PFSK-1 (cell line): ENCODE measurements around the gene RTN4RL1.

Experiments used
- FOXP2 ChIP-seq: optimal IDR thresholded peaks from 2 replicates; pipeline ENCODE3; 2011; ENCODE audit warnings: borderline replicate concordance, control low read depth, inconsistent platforms; ENCODE audit not compliant: insufficient read depth; ENCODE audit errors: extremely low read length, extremely low read depth
- POLR2AphosphoS5 ChIP-seq: IDR thresholded peaks from 2 replicates; pipeline ENCODE4 v1.6.1; 2012; ENCODE audit warnings: low read depth, mild to moderate bottlenecking, control low read depth, low read length, moderate library complexity
- SIN3A ChIP-seq: IDR thresholded peaks from 2 replicates; pipeline ENCODE4 v1.6.1; 2012; ENCODE audit warnings: mild to moderate bottlenecking, low read length, moderate library complexity, borderline replicate concordance; ENCODE audit not compliant: insufficient read depth
- TAF1 ChIP-seq: IDR thresholded peaks from 2 replicates; pipeline ENCODE4 v1.6.1; 2012; ENCODE audit warnings: low read length, control low read depth, borderline replicate concordance; ENCODE audit not compliant: insufficient read depth
- TF ChIP-seq, protein P1 (sequence below), 2 experiments: IDR thresholded peaks; 2 replicates each; pipeline versions ENCODE4 v1.6.1 to v1.8.0; 2011 to 2012; ENCODE audit warnings: low read depth in 2 of 2, low read length in 2 of 2, control low read depth in 1 of 2, inconsistent platforms in 1 of 2, mild to moderate bottlenecking in 1 of 2, moderate library complexity in 1 of 2; ENCODE audit not compliant: insufficient read depth in 1 of 2

Gene RTN4RL1

DNA sequence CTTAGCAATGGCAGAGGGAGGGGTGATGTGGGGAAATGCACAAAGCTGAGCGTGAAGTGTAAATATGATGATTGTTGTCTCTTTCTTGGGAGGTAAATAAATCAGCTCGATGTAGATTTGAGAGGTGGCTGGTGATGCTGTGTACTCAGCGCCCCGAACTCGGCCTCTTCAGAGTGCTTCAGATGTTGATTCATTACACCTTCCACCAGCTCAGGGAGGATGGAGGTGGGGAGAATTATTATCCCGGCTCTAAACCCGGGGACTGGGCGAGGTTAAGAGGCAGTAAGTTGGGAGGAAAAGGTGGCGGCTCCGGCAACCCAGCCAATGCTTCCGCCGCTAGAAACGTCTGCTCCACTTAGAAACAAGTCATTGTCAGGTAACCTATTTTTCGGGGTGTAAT, 108.8 kb downstream of the RTN4RL1 start:
- no peak for TF ChIP-seq TAF1
- TF ChIP-seq SIN3A = no peak
- TF ChIP-seq POLR2AphosphoS5 = no peak
- no peak for TF ChIP-seq FOXP2
- TF ChIP-seq, protein P1, sequence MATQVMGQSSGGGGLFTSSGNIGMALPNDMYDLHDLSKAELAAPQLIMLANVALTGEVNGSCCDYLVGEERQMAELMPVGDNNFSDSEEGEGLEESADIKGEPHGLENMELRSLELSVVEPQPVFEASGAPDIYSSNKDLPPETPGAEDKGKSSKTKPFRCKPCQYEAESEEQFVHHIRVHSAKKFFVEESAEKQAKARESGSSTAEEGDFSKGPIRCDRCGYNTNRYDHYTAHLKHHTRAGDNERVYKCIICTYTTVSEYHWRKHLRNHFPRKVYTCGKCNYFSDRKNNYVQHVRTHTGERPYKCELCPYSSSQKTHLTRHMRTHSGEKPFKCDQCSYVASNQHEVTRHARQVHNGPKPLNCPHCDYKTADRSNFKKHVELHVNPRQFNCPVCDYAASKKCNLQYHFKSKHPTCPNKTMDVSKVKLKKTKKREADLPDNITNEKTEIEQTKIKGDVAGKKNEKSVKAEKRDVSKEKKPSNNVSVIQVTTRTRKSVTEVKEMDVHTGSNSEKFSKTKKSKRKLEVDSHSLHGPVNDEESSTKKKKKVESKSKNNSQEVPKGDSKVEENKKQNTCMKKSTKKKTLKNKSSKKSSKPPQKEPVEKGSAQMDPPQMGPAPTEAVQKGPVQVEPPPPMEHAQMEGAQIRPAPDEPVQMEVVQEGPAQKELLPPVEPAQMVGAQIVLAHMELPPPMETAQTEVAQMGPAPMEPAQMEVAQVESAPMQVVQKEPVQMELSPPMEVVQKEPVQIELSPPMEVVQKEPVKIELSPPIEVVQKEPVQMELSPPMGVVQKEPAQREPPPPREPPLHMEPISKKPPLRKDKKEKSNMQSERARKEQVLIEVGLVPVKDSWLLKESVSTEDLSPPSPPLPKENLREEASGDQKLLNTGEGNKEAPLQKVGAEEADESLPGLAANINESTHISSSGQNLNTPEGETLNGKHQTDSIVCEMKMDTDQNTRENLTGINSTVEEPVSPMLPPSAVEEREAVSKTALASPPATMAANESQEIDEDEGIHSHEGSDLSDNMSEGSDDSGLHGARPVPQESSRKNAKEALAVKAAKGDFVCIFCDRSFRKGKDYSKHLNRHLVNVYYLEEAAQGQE (IDR thresholded peaks at IDR 0.05; ENCODE audit: insufficient read depth in 1 of 2, low read depth in 2 of 2, low read length in 2 of 2) = no peak

DNA sequence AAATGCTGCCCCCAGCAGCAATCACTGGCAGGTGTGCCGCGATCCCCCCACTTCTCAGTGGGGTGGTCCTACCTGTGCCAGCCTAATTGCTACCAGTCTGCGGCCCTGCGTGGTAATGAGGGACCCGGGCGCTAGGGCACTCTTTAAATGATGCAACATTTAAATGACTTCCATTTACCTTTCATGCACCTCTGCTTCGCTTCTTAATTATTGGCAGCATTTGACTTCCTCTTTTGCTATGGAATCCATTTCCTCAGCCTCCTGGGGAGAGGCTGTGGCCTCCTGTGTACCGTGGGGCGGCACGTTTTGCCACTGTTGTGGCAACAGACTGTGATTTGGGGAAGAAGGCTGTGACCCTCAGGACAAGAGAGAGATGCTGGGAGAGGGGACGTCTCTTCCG, 109.2 kb downstream of the RTN4RL1 start:
- no peak for TF ChIP-seq FOXP2
- no peak for TF ChIP-seq TAF1
- TF ChIP-seq POLR2AphosphoS5 = no peak

DNA sequence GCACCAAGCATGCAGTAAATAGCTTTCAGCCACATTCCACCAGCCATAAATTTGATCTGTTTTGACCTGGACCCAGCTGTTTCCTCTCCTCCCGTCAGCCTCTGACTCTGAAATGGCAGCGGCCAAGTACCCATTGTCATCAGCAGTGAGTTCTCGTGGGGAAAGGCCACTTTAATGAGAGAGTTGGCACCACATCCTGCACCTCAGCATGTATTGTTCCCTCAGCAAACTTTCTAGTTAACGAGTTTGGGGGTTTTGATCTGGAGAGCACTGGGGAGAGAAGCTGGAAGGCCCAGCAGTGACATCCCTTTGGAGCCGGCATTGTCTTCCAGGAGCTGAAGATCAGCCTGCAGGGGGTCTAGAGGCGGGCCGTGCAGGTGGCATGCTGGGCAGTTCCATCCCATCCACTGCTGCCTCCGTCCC, 110.5 kb downstream of the RTN4RL1 start:
- no peak for TF ChIP-seq POLR2AphosphoS5
- no peak for TF ChIP-seq FOXP2
- no peak for TF ChIP-seq SIN3A
- TF ChIP-seq, protein P1 (IDR thresholded peaks at IDR 0.05; ENCODE audit: insufficient read depth in 1 of 2, low read depth in 2 of 2, low read length in 2 of 2) = no peak
- no peak for TF ChIP-seq TAF1

DNA sequence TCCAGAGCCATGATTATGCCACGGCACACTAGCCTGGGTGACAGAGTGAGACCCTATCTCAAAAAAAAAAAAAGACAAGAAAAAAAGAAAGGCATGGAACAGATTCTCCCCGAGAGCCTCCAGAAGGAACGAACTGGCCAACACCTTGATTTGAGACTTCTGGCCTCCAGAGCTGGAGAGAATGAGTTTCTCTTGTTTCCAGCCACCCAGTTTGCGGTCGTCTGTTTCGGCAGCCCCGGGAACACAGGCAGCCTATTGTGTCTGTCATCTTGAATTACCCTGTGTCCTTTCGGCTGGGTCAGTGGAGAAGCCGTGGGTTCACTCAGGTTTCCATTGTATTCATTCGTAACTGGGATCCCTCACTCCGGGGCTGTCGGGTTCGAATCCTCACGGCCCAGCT, 111.4 kb downstream of the RTN4RL1 start:
- TF ChIP-seq FOXP2 = no peak
- no peak for TF ChIP-seq POLR2AphosphoS5
- no peak for TF ChIP-seq SIN3A
- TF ChIP-seq TAF1 = no peak
- TF ChIP-seq, protein P1 (IDR thresholded peaks at IDR 0.05; ENCODE audit: insufficient read depth in 1 of 2, low read depth in 2 of 2, low read length in 2 of 2) = no peak

DNA sequence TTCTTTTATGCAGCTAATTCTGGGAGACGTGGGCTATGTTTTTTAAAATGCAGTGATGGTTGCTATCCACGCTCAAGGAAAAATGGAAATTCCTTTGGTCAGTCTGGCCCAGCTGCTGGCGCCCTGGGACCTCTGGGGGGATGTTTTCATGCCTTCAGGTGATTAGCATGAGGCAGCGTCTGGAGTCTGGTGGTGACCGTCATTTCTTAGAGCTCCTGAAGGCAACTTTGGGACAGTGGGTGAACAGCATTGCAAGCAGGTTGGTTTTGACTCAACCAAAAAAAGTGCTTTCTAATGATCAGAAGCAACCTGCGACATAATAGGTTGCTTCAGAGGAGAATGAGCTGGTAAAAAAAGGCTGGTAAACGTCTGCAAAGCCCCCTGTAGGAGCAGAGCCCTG, 113.0 kb downstream of the RTN4RL1 start:
- TF ChIP-seq TAF1 (no peak), SIN3A (no peak)

DNA sequence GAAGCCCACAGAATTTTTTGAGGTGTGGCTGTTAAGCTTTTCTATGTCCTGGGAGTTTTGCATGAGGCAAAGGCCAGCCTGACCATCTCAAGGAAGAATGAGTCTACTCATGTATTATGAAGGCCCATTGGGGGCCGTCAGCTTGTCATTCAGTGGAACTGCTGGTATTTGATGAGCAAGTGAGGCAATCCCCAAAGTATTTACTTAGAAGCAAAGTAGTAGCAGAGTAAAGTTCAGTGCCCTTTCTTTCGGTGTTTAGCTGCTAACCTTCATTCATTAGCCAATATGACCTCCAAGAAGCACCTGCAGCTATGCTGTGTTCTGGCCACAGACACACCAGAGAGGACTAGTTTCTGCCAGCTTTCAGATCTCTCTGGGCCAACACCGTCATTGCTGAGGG, 115.1 kb downstream of the RTN4RL1 start:
- TF ChIP-seq POLR2AphosphoS5 (no peak), TAF1 (no peak), FOXP2 (no peak), SIN3A (no peak)
- TF ChIP-seq, protein P1 (IDR thresholded peaks at IDR 0.05; ENCODE audit: insufficient read depth in 1 of 2, low read depth in 2 of 2, low read length in 2 of 2) = no peak
